Nephron (organoid): Measurements from ENCODE around the gene FGF1.

Experiments
- H3K27ac Mint-ChIP-seq, 3 experiments: 2 replicates each; pipeline ENCODE4 v1.8.0; 2020; ENCODE audit warnings: mixed read lengths in 3 of 3, mild to moderate bottlenecking in 2 of 3, moderate library complexity in 1 of 3
- H3K27me3 Mint-ChIP-seq: 2 replicates; pipeline ENCODE4 v1.8.0; 2021; ENCODE audit warnings: low read depth, mild to moderate bottlenecking, moderate library complexity, mixed read lengths
- H3K36me3 Mint-ChIP-seq: 2 replicates; pipeline ENCODE4 v1.8.0; 2020; ENCODE audit warnings: low read depth, mixed read lengths
- H3K4me1 Mint-ChIP-seq: 2 replicates; pipeline ENCODE4 v1.8.0; 2020; ENCODE audit warnings: mixed read lengths
- H3K4me3 Mint-ChIP-seq, 3 experiments: 2 replicates each; pipeline ENCODE4 v1.8.0; 2020; ENCODE audit warnings: mild to moderate bottlenecking in 3 of 3, mixed read lengths in 3 of 3, moderate library complexity in 2 of 3
- H3K9me3 Mint-ChIP-seq: 2 replicates; pipeline ENCODE4 v1.8.0; 2020; ENCODE audit warnings: mixed read lengths
- CTCF ChIP-seq, 3 experiments: fragments of 200-600 bp; sonication (generic); IDR thresholded peaks; one replicate each; pipeline ENCODE4 v1.5.0; 2021; ENCODE audit warnings: antibody characterized with exemption in 3 of 3; ENCODE audit not compliant: unreplicated experiment in 3 of 3

FGF1 gene

GRCh38 chr5:142664636-142665035, 21.3 kb downstream of the FGF1 start:
- H3K4me1 Mint-ChIP-seq: peaks cover 16% of the 10 kb centered on the region
- H3K27me3 Mint-ChIP-seq: peaks cover 6% of the 10 kb centered on the region
- H3K36me3 Mint-ChIP-seq: no peaks in the 10 kb centered on the region
- no peak overlapping the region for H3K27ac Mint-ChIP-seq
- no peak for TF ChIP-seq CTCF (IDR thresholded peaks at IDR 0.05; ENCODE audit: unreplicated experiment in 3 of 3)
- H3K4me3 Mint-ChIP-seq: no peak overlapping the region
- no peaks in the 10 kb centered on the region for H3K9me3 Mint-ChIP-seq

GRCh38 chr5:142664067-142664466, 21.8 kb downstream of the FGF1 start:
- H3K36me3 Mint-ChIP-seq: no peaks in the 10 kb centered on the region

GRCh38 chr5:142663246-142663645, 22.6 kb downstream of the FGF1 start:
- no peaks in the 10 kb centered on the region for H3K36me3 Mint-ChIP-seq
- no peak for TF ChIP-seq CTCF (IDR thresholded peaks at IDR 0.05; ENCODE audit: unreplicated experiment in 3 of 3)
- H3K9me3 Mint-ChIP-seq: no peaks in the 10 kb centered on the region
- peaks cover 6% of the 10 kb centered on the region for H3K27me3 Mint-ChIP-seq
- H3K4me1 Mint-ChIP-seq: peaks cover 16% of the 10 kb centered on the region
- H3K27ac Mint-ChIP-seq: no peak overlapping the region
- no peak overlapping the region for H3K4me3 Mint-ChIP-seq

More at GRCh38 chr5:142664067-142664466, 21.8 kb downstream of the FGF1 start:
- Mint-ChIP-seq H3K27ac (no peak overlapping the region), H3K4me3 (no peak overlapping the region), H3K4me1 (peaks cover 16% of the 10 kb centered on the region), H3K27me3 (peaks cover 6% of the 10 kb centered on the region), H3K9me3 (no peaks in the 10 kb centered on the region)
- TF ChIP-seq CTCF (IDR thresholded peaks at IDR 0.05; ENCODE audit: unreplicated experiment in 3 of 3): no peak

GRCh38 chr5:142661957-142662356, 23.9 kb downstream of the FGF1 start:
- TF ChIP-seq CTCF (IDR thresholded peaks at IDR 0.05; ENCODE audit: unreplicated experiment in 3 of 3): no peak
- Mint-ChIP-seq H3K27ac (no peak overlapping the region), H3K36me3 (no peaks in the 10 kb centered on the region), H3K4me3 (no peak overlapping the region), H3K9me3 (no peaks in the 10 kb centered on the region), H3K27me3 (peaks cover 6% of the 10 kb centered on the region), H3K4me1 (peaks cover 16% of the 10 kb centered on the region)

- Mint-ChIP-seq H3K4me3 (no peak overlapping the region), H3K9me3 (no peaks in the 10 kb centered on the region), H3K27me3 (peaks cover 3% of the 10 kb centered on the region), H3K27ac (peak overlapping the region in 1 of 3 experiments; percentile 17), H3K36me3 (no peaks in the 10 kb centered on the region), H3K4me1 (peaks cover 15% of the 10 kb centered on the region)
- no peak for TF ChIP-seq CTCF (IDR thresholded peaks at IDR 0.05; ENCODE audit: unreplicated experiment in 3 of 3)
Measured at GRCh38 chr5:142661143-142661542, 24.7 kb downstream of the FGF1 start.

- Mint-ChIP-seq H3K9me3 (no peaks in the 10 kb centered on the region), H3K27ac (peak overlapping the region in 2 of 3 experiments; percentile 17 to 50), H3K27me3 (peaks cover 3% of the 10 kb centered on the region), H3K36me3 (no peaks in the 10 kb centered on the region), H3K4me1 (peaks cover 18% of the 10 kb centered on the region), H3K4me3 (no peak overlapping the region)
- no peak for TF ChIP-seq CTCF (IDR thresholded peaks at IDR 0.05; ENCODE audit: unreplicated experiment in 3 of 3)
Measured at GRCh38 chr5:142660731-142661130, 25.2 kb downstream of the FGF1 start.
